HL-60 (cell line): ENCODE measurements around the gene ZSWIM8.

Experiments used
- TF ChIP-seq, protein P1 (sequence below): IDR thresholded peaks from one replicate; pipeline ENCODE4 v1.5.1; 2011; ENCODE audit warnings: low read length, control low read depth, inconsistent platforms; ENCODE audit not compliant: insufficient read depth
- TF ChIP-seq, protein P2 (sequence below): IDR thresholded peaks from 2 replicates; pipeline ENCODE4 v1.6.1; 2012; ENCODE audit warnings: low read depth; ENCODE audit not compliant: insufficient replicate concordance

DNA sequence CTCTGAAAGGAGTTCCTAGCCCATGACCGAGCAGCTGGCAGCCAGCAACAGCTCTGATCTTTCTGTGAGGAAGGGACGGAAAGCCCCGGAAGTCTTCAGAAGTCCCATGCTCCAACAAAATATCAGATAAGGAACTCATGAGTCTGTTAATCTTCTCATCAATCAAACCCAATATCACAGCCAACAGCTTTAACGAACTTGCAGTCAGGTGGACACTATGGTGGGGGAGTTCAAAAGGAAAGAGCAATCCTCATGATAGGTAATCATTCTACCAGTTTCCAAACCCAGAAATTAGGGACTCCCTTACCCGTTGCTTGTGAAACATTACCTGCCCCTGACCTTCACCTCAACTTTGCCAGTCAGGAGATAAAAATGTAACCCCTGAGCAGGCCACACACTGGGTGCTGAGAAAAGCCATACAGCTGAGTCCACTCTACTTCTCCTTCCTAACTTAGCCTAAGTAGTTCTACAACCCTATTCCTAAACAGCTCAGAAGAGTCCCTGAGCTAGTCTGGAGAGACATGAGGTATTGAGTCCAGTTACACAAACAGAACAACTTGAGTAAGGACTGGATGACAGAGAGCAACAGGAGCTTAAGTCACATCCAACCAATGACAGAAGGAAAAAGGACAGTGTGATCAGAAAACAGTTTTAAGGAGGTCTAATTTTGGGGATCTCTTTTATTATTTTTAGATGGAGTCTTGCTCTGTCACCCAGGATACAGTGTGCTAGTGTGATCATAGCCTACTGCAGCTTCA, 23.8 kb downstream of the ZSWIM8 start:
- TF ChIP-seq, protein P1, sequence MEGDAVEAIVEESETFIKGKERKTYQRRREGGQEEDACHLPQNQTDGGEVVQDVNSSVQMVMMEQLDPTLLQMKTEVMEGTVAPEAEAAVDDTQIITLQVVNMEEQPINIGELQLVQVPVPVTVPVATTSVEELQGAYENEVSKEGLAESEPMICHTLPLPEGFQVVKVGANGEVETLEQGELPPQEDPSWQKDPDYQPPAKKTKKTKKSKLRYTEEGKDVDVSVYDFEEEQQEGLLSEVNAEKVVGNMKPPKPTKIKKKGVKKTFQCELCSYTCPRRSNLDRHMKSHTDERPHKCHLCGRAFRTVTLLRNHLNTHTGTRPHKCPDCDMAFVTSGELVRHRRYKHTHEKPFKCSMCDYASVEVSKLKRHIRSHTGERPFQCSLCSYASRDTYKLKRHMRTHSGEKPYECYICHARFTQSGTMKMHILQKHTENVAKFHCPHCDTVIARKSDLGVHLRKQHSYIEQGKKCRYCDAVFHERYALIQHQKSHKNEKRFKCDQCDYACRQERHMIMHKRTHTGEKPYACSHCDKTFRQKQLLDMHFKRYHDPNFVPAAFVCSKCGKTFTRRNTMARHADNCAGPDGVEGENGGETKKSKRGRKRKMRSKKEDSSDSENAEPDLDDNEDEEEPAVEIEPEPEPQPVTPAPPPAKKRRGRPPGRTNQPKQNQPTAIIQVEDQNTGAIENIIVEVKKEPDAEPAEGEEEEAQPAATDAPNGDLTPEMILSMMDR, result no peak
- TF ChIP-seq, protein P2, sequence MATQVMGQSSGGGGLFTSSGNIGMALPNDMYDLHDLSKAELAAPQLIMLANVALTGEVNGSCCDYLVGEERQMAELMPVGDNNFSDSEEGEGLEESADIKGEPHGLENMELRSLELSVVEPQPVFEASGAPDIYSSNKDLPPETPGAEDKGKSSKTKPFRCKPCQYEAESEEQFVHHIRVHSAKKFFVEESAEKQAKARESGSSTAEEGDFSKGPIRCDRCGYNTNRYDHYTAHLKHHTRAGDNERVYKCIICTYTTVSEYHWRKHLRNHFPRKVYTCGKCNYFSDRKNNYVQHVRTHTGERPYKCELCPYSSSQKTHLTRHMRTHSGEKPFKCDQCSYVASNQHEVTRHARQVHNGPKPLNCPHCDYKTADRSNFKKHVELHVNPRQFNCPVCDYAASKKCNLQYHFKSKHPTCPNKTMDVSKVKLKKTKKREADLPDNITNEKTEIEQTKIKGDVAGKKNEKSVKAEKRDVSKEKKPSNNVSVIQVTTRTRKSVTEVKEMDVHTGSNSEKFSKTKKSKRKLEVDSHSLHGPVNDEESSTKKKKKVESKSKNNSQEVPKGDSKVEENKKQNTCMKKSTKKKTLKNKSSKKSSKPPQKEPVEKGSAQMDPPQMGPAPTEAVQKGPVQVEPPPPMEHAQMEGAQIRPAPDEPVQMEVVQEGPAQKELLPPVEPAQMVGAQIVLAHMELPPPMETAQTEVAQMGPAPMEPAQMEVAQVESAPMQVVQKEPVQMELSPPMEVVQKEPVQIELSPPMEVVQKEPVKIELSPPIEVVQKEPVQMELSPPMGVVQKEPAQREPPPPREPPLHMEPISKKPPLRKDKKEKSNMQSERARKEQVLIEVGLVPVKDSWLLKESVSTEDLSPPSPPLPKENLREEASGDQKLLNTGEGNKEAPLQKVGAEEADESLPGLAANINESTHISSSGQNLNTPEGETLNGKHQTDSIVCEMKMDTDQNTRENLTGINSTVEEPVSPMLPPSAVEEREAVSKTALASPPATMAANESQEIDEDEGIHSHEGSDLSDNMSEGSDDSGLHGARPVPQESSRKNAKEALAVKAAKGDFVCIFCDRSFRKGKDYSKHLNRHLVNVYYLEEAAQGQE, result no peak
